HCT116 (cell line): Measurements from ENCODE around the gene PJA2. TPM values are rescaled to one million over a fixed set of nuclear protein-coding genes. Genes with fewer than 3 reads are reported as not detected.

Experiments used
- ATAC-seq: fragments of 200-7000 bp; cut with Tn5 transposase; 2 replicates; pipeline ENCODE4 v1.9.1; 2020; ENCODE audit warnings: mild to moderate bottlenecking, moderate library complexity
- BruUV-seq: library from RNA; stranded (reverse); fragments of 400-500 nt; replicated peaks from 2 replicates; lab custom pipeline; 2021; lab: Mats Ljungman, UMichigan
- CTCF ChIA-PET: fragments of 300-600 bp; sonication (Branson Sonifier 250); formaldehyde crosslinking; loops from one replicate; lab custom pipeline; 2021; ENCODE audit warnings: antibody characterized with exemption; lab: Charles Lee
- POLR2A ChIA-PET: fragments of 300-600, 350-600 bp; sonication (Branson Sonifier 250); formaldehyde crosslinking; loops from one replicate; lab custom pipeline; 2021; ENCODE audit warnings: antibody characterized with exemption; lab: Charles Lee
- RAD21 ChIA-PET, 2 experiments: fragments of 300-600 bp; sonication (Branson Sonifier 250); formaldehyde crosslinking; loops; one replicate each; lab custom pipeline; 2023; ENCODE audit warnings: low total read pairs in 2 of 2; ENCODE audit not compliant: uncharacterized antibody in 2 of 2, unreplicated experiment in 2 of 2, low non-redundant PET in 1 of 2; lab: Charles Lee
- DNase-seq: peaks from one replicate; pipeline ENCODE4 v3.0.0-alpha.2; 2010; ENCODE audit warnings: low read depth, low spot score
- H2AFZ ChIP-seq: fragments of 200-600 bp; shearing (Covaris generic), sonication (generic); 2 replicates; pipeline ENCODE4 v1.6.1; 2017; ENCODE audit warnings: low read depth, mixed run types, mixed read lengths, antibody characterized with exemption, low read length; ENCODE audit not compliant: poor library complexity, severe bottlenecking
- H3K27ac ChIP-seq: 2 replicates; pipeline ENCODE4 v1.5.1; 2012; ENCODE audit warnings: low read depth, low read length
- H3K27me3 ChIP-seq: fragments of 200-600 bp; sonication (generic); 2 replicates; pipeline ENCODE4 v1.6.1; 2016; ENCODE audit warnings: mixed run types, low read length, mixed read lengths; ENCODE audit not compliant: insufficient read depth
- H3K36me3 ChIP-seq, 2 experiments: fragments of 200-500 bp in 1 of 2; fragments of 200-600 bp in 1 of 2; sonication (Bioruptor generic) in 1 of 2; sonication (generic) in 1 of 2; 2 replicates each; pipeline versions ENCODE4 v1.5.1 to v1.6.1; 2014 to 2016; ENCODE audit warnings: low read length in 2 of 2, inconsistent platforms in 1 of 2, mixed read lengths in 1 of 2, mixed run types in 1 of 2; ENCODE audit not compliant: insufficient read depth in 2 of 2, control insufficient read depth in 1 of 2
- H3K4me1 ChIP-seq, 2 experiments: fragments of 200-600 bp in 1 of 2; sonication (generic) in 1 of 2; 2 replicates each; pipeline versions ENCODE4 v1.5.1 to v1.6.1; 2012 to 2017; ENCODE audit warnings: low read length in 2 of 2, inconsistent platforms in 1 of 2, mild to moderate bottlenecking in 1 of 2, mixed read lengths in 1 of 2, mixed run types in 1 of 2, moderate library complexity in 1 of 2; ENCODE audit not compliant: insufficient read depth in 2 of 2, control insufficient read depth in 1 of 2
- H3K4me2 ChIP-seq: fragments of 200-600 bp; sonication (generic); 2 replicates; pipeline ENCODE4 v1.6.1; 2017; ENCODE audit warnings: mixed run types, low read length, mixed read lengths
- H3K4me3 ChIP-seq, 2 experiments: fragments of 200-600 bp in 1 of 2; sonication (generic) in 1 of 2; replicated peaks in 1 of 2; 2 replicates each; pipeline ENCODE4 v1.5.1; 2011 to 2016; ENCODE audit warnings: low read length in 2 of 2, control low read depth in 1 of 2, low read depth in 1 of 2, mild to moderate bottlenecking in 1 of 2, mixed read lengths in 1 of 2, mixed run types in 1 of 2
- H3K79me2 ChIP-seq: fragments of 200-600 bp; sonication (generic); 2 replicates; pipeline ENCODE4 v1.6.1; 2017; ENCODE audit warnings: mild to moderate bottlenecking, mixed run types, low read length, moderate library complexity, mixed read lengths; ENCODE audit not compliant: insufficient read depth
- H3K9ac ChIP-seq: fragments of 200-600 bp; sonication (generic); 2 replicates; pipeline ENCODE4 v1.6.1; 2016; ENCODE audit warnings: low read length, mixed read lengths
- H3K9me2 ChIP-seq: fragments of 200-600 bp; sonication (generic), shearing (Covaris generic); 2 replicates; pipeline ENCODE4 v1.6.1; 2017; ENCODE audit warnings: mixed run types, mild to moderate bottlenecking, moderate library complexity; ENCODE audit not compliant: insufficient read depth
- H3K9me3 ChIP-seq, 2 experiments: fragments of 200-500 bp in 1 of 2; fragments of 200-600 bp in 1 of 2; sonication (Bioruptor generic) in 1 of 2; sonication (generic) in 1 of 2; 2 replicates each; pipeline ENCODE4 v1.6.1; 2014 to 2017; ENCODE audit warnings: low read length in 2 of 2, mixed read lengths in 2 of 2, inconsistent platforms in 1 of 2, low read depth in 1 of 2, mild to moderate bottlenecking in 1 of 2, mixed run types in 1 of 2, moderate library complexity in 1 of 2; ENCODE audit not compliant: control insufficient read depth in 1 of 2, insufficient read depth in 1 of 2
- H4K20me1 ChIP-seq: fragments of 200-600 bp; sonication (generic), shearing (Covaris generic); 2 replicates; pipeline ENCODE4 v1.6.1; 2017; ENCODE audit warnings: mixed run types, mild to moderate bottlenecking, moderate library complexity; ENCODE audit not compliant: insufficient read depth
- EGR1 ChIP-seq: IDR thresholded peaks from 2 replicates; pipeline ENCODE4 v1.6.1; 2012; ENCODE audit warnings: low read depth
- ELF1 ChIP-seq: IDR thresholded peaks from 2 replicates; pipeline ENCODE4 v1.6.1; 2012; ENCODE audit warnings: low read depth, borderline replicate concordance
- EZH2 ChIP-seq: fragments of 200-600 bp; sonication (generic); IDR thresholded peaks from 2 replicates; pipeline ENCODE4 v1.6.1; 2017; ENCODE audit warnings: antibody characterized with exemption, mixed run types
- RAD21 ChIP-seq: IDR thresholded peaks from 2 replicates; pipeline ENCODE4 v1.6.1; 2012; ENCODE audit warnings: low read depth, mild to moderate bottlenecking
- REST ChIP-seq: IDR thresholded peaks from 2 replicates; pipeline ENCODE4 v1.6.1; 2012; ENCODE audit warnings: low read depth
- SIN3A ChIP-seq: IDR thresholded peaks from 2 replicates; pipeline ENCODE4 v1.6.1; 2012; ENCODE audit warnings: low read depth
- SP1 ChIP-seq: IDR thresholded peaks from 2 replicates; pipeline ENCODE4 v1.6.1; 2012; ENCODE audit warnings: low read depth
- intact Hi-C: fragments of 100-400 bp; cut with micrococcal nuclease; formaldehyde crosslinking; loops from 2 replicates; pipeline ENCODE4 v1.10.0; 2022
- total RNA-seq: library from RNA; stranded (reverse); gene quantifications from one replicate; pipeline ENCODE4 v1.2.1, GENCODE V29; 2021; ENCODE audit not compliant: unreplicated experiment
- TF ChIP-seq, protein P1 (sequence below): IDR thresholded peaks from 2 replicates; pipeline ENCODE4 v1.6.1; 2012
- TF ChIP-seq, protein P2 (sequence below): IDR thresholded peaks from 2 replicates; pipeline ENCODE4 v1.6.1; 2012
- TF ChIP-seq, protein P3 (sequence below), 3 experiments: fragments of 200-600 bp in 1 of 3; sonication (generic) in 1 of 3; IDR thresholded peaks in 2 of 3; conservative IDR thresholded peaks in 1 of 3; 2 replicates each; pipeline ENCODE4 v1.5.1; 2012 to 2017; ENCODE audit warnings: low read depth in 2 of 3, low read length in 2 of 3, antibody characterized with exemption in 1 of 3, borderline replicate concordance in 1 of 3, control low read depth in 1 of 3, mild to moderate bottlenecking in 1 of 3, mixed read lengths in 1 of 3, mixed run types in 1 of 3, moderate library complexity in 1 of 3; ENCODE audit not compliant: insufficient read depth in 1 of 3

Gene PJA2
- total RNA-seq, 1 experiment from 2014 or later = 38.4 TPM

DNA sequence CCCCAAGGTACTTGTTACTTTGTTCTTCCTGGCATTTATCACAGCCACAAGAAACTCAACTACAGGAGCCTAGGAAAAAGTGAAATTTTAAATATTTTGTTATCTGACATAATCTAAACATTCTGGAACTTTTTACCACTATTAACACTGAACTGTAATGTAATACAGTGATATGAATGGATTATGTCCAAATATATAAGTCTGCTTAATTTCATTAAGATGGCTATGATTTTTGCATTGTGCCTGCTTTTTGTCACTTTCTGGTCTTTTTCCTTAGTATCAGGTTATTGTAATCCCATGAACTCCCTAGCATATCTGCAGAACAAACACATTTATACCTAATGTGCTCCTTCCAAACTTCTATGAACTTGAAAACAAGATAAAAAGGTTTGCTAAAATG lies 35.8 kb downstream of the PJA2 start (continued):
- TF ChIP-seq, protein P1, sequence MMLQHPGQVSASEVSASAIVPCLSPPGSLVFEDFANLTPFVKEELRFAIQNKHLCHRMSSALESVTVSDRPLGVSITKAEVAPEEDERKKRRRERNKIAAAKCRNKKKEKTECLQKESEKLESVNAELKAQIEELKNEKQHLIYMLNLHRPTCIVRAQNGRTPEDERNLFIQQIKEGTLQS = no peak
- no peak for TF ChIP-seq SIN3A
- TF ChIP-seq REST = no peak

DNA sequence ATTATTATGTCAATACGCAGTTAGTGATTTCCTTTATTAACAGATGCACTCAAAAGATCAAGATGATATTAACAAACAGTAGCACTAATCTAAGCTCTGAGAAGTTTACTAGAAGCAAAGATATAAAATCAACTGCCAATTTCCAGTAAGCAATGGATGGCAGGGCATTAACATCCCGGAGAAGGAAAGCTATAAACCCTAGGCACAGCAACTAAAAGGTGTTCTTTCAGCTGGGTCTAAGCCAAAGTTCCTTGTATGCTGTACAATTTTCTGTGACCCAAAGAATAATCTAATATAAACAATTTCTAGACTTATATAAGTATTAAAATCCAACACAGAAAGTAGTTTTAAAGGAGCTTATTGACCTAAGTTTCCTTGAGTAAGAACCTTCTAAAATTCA lies 39.4 kb downstream of the PJA2 start:
- no peak for DNase-seq
- intact Hi-C loops = no loop called here

More for the DNA sequence above, 39.4 kb downstream of the PJA2 start:
- no peak overlapping the region for H3K9ac ChIP-seq
- no peaks in the 10 kb centered on the region for H4K20me1 ChIP-seq
- H3K9me3 ChIP-seq = no peaks in the 10 kb centered on the region
- CTCF ChIA-PET = no interaction called here
- no peak overlapping the region for H3K4me3 ChIP-seq
- TF ChIP-seq EGR1 = no peak
- no peak for TF ChIP-seq EZH2
- TF ChIP-seq ELF1 = no peak
- TF ChIP-seq SIN3A = no peak
- TF ChIP-seq, protein P2, sequence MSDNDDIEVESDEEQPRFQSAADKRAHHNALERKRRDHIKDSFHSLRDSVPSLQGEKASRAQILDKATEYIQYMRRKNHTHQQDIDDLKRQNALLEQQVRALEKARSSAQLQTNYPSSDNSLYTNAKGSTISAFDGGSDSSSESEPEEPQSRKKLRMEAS = no peak
- TF ChIP-seq, protein P1 = no peak
- no peak for TF ChIP-seq RAD21
- no peak for TF ChIP-seq SP1
- TF ChIP-seq, protein P3, sequence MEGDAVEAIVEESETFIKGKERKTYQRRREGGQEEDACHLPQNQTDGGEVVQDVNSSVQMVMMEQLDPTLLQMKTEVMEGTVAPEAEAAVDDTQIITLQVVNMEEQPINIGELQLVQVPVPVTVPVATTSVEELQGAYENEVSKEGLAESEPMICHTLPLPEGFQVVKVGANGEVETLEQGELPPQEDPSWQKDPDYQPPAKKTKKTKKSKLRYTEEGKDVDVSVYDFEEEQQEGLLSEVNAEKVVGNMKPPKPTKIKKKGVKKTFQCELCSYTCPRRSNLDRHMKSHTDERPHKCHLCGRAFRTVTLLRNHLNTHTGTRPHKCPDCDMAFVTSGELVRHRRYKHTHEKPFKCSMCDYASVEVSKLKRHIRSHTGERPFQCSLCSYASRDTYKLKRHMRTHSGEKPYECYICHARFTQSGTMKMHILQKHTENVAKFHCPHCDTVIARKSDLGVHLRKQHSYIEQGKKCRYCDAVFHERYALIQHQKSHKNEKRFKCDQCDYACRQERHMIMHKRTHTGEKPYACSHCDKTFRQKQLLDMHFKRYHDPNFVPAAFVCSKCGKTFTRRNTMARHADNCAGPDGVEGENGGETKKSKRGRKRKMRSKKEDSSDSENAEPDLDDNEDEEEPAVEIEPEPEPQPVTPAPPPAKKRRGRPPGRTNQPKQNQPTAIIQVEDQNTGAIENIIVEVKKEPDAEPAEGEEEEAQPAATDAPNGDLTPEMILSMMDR (IDR thresholded peaks at IDR 0.05 in 2 of 3, conservative IDR thresholded peaks at IDR 0.05 in 1 of 3; ENCODE audit: borderline replicate concordance in 1 of 3, insufficient read depth in 1 of 3, low read depth in 2 of 3, low read length in 2 of 3) = no peak
- TF ChIP-seq, all 23 proteins: peak for 0
- BruUV-seq = no TSS peak
- Histone ChIP-seq H2AFZ (no peak overlapping the region), H3K27me3 (no peaks in the 10 kb centered on the region), H3K9me2 (no peaks in the 10 kb centered on the region), H3K79me2 (no peaks in the 10 kb centered on the region), H3K27ac (no peak overlapping the region), H3K4me1 (no peaks in the 10 kb centered on the region), H3K4me2 (no peak overlapping the region), H3K36me3 (peaks cover 3 to 7% of the 10 kb centered on the region in 2 experiments; a peak in 2 of 4 replicates)
- no peak for ATAC-seq
- RAD21 ChIA-PET = interaction anchor here in 1 of 2 experiments (0.6 kb wide), 1 partner anchor 72 kb away, joined by 9 read pairs; no protein-coding TSS in a partner anchor
- POLR2A ChIA-PET = no interaction called here
